Measurements from ENCODE around the gene PTPRD.

- no peak for TF ChIP-seq CTCF (IDR thresholded peaks at IDR 0.05)
- no peak for TF ChIP-seq EZH2 (IDR thresholded peaks at IDR 0.05)
Measured at GRCh38 chr9:8429768-8430167, 2183.0 kb downstream of the PTPRD start.

Data from neural progenitor cell (in vitro differentiated cells).